K562 (cell line): ENCODE measurements around the gene TMEM138.

Experiments used
- EP300 ChIP-seq: IDR thresholded peaks from 2 replicates; pipeline ENCODE4 v1.6.1; 2012; ENCODE audit warnings: low read length, improper control_type of control experiment
- LARP7 ChIP-seq: fragments of 450-650 bp; IDR thresholded peaks from 2 replicates; pipeline ENCODE4 v1.6.1; 2016
- TCFL5 ChIP-seq: fragments of 250-450 bp; sonication (Bioruptor Pico); conservative IDR thresholded peaks from 2 replicates; pipeline ENCODE4 v1.6.1; 2021; ENCODE audit warnings: mild to moderate bottlenecking, moderate library complexity, matching md5 sums
- TRIM24 ChIP-seq, 2 experiments: fragments of 450-650 bp; IDR thresholded peaks; 2 replicates each; pipeline ENCODE4 v1.6.1; 2016

DNA sequence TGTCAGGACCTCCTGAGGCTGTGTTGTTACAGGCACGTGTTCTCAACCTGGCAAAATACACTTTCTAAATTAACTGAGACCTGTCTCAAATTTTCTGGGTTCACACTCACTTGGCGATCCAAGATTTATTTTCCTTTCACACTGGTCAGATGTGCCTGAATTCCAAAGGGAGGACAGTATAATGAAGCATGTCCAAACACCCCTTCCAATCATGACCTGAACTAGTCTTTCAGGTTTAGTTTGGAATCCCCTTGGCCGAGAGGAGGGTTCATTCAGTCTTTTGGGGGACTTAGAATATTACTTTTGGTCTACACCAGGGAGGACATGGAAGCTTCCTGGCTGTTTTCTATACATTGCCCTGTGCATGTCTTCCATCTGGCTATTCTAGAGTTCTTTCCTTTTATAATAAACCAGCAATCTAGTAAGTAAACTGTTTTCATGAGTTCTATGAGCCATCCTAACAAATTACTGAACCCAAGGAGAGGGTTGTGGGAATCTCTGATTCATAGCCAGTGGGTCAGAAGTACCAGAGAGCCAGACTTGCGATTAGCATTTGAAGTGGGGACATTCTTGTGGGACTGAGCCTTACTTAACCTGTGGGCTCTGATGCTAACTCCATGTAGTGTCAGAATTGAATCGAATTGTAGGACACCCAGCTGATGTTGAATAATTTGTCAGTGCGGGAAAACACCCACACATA, 15.4 kb downstream of the TMEM138 start:
- no peak for TF ChIP-seq TCFL5
- TF ChIP-seq EP300, result no peak
- TF ChIP-seq TRIM24 (IDR thresholded peaks at IDR 0.05), result no peak
- TF ChIP-seq LARP7, result no peak
